NCI-H82 (cell line): ENCODE measurements around the gene CFAP69.
"Not testable (repeated sequence)": the region's sequence is repeated elsewhere in the genome, so short reads cannot be mapped to it uniquely, and the experiment has no call there.

Experiments used
- DNase-seq: peaks from one replicate; lab custom pipeline; 2025; lab: John Stamatoyannopoulos, UW

The CFAP69 gene

GRCh38 chr7:90345595-90346335, 100.8 kb downstream of the CFAP69 start:
- DNase-seq, result peak; percentile 82

GRCh38 chr7:90346336-90347125, 101.6 kb downstream of the CFAP69 start, which contains the start of gene GTPBP10:
Gene GTPBP10 (plus strand): TSS chr7:90346716. CDS start chr7:90346742, 26 bp downstream.
- DNase-seq, result peak; percentile 96

- no peak for DNase-seq
Measured at GRCh38 chr7:90347759-90348158, 102.8 kb downstream of the CFAP69 start.

GRCh38 chr7:90349305-90349704, 104.3 kb downstream of the CFAP69 start:
- no peak for DNase-seq

GRCh38 chr7:90350032-90350431, 105.1 kb downstream of the CFAP69 start:
- DNase-seq, result not testable (repeated sequence)

- no peak for DNase-seq
Measured at GRCh38 chr7:90351987-90352386, 107.0 kb downstream of the CFAP69 start.
